ENCODE results near the gene TRAPPC1. TPM values are rescaled to one million over a fixed set of nuclear protein-coding genes. Genes with fewer than 3 reads are reported as not detected.

The TRAPPC1 gene
- total RNA-seq, 4 donors from 2014 or later = 19.4 to 41.7 (median 30.0) TPM

DNA sequence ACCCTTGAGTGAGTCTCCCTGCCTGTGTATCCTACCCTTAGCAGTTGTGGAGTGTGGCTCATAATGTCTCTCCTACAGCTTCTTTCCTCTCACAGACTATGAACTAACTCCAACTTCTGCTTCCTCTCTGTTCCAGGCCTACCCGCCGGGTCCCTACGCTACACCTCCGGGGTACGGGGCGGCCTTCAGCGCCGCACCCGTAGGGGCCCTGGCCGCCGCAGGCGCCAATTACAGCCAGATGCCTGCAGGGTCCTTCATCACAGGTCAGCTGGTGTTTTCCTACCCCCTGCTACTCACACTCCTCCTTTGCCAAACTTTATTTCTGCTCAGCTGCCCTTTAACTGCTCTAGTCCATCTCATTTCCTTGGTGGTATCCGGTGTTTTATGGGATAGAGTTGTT is 21.0 kb downstream of the TRAPPC1 start:
- H3K36me3 ChIP-seq = peaks cover 0 to 4% of the 10 kb centered on the region in 2 donors
- TF ChIP-seq POLR2A (IDR thresholded peaks at IDR 0.05) = no peak
- TF ChIP-seq, protein P1, sequence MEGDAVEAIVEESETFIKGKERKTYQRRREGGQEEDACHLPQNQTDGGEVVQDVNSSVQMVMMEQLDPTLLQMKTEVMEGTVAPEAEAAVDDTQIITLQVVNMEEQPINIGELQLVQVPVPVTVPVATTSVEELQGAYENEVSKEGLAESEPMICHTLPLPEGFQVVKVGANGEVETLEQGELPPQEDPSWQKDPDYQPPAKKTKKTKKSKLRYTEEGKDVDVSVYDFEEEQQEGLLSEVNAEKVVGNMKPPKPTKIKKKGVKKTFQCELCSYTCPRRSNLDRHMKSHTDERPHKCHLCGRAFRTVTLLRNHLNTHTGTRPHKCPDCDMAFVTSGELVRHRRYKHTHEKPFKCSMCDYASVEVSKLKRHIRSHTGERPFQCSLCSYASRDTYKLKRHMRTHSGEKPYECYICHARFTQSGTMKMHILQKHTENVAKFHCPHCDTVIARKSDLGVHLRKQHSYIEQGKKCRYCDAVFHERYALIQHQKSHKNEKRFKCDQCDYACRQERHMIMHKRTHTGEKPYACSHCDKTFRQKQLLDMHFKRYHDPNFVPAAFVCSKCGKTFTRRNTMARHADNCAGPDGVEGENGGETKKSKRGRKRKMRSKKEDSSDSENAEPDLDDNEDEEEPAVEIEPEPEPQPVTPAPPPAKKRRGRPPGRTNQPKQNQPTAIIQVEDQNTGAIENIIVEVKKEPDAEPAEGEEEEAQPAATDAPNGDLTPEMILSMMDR (IDR thresholded peaks at IDR 0.05 in 4 of 5, conservative IDR thresholded peaks at IDR 0.05 in 1 of 5) = no peak
- intact Hi-C loops (cut with DNase I; ENCODE audit: low total_unique reads) = loop anchor here (1.0 kb wide), 1 partner anchor 131 kb away; no protein-coding TSS in a partner anchor
- no peaks in the 10 kb centered on the region for H3K27me3 ChIP-seq
- DNase-seq (no peak), ATAC-seq (no peak)
- no peaks in the 10 kb centered on the region for H3K9me3 ChIP-seq
- no peak overlapping the region for H3K4me3 ChIP-seq
- peaks cover 12 to 14% of the 10 kb centered on the region in 2 donors for H3K4me1 ChIP-seq
- in situ Hi-C loops (cut with MboI; ENCODE audit: low sequenced_read_pairs in 4 of 4) = loop anchor here (5.0 to 10.0 kb wide), 2 partner anchors 77 to 84 kb away; no protein-coding TSS in a partner anchor
- no peak overlapping the region for H3K27ac ChIP-seq

DNA sequence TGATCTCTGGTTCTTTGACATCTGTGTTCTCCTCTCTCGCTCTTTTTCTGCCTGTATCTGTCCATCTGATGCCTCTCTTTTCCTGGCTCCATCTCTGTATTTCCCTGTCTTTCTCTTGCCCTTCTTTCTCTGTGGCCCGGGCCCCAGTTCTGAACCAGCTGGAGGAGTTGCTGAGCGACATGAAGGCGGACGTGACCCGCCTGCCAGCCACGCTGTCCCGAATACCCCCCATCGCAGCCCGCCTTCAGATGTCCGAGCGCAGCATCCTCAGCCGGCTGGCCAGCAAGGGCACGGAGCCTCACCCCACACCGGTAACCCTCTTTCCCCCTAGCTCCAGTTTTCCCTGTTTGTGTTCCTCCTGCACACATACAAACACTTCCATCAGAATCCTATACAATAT is 21.5 kb downstream of the TRAPPC1 start:
- in situ Hi-C loops (cut with MboI; ENCODE audit: low sequenced_read_pairs in 4 of 4) = loop anchor here (5.0 to 10.0 kb wide), 2 partner anchors 77 to 85 kb away; no protein-coding TSS in a partner anchor

DNA sequence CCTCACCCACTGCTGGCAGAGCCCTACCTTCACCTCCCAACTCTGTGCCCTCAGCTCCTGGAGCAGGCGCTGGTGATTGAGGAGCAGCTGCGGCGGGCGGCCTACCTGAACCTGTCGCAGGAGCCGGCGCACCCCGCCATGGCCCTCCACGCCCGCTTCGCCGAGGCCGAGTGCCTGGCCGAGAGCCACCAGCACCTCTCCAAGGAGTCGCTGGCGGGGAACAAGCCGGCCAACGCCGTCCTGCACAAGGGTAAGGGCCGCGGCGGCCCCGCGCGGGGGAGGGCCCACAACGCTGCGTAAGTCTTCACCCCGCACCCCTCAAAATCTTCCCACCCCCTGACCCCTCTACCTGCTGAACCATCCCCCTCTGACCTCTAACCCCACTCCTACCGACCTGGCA is 22.7 kb downstream of the TRAPPC1 start:
- H3K27me3 ChIP-seq = no peaks in the 10 kb centered on the region
- DNase-seq = no peak
- H3K4me1 ChIP-seq = no peaks in the 10 kb centered on the region
- ATAC-seq = no peak
- in situ Hi-C loops (cut with MboI; ENCODE audit: low sequenced_read_pairs in 4 of 4) = no loop called here
- H3K36me3 ChIP-seq = peaks cover 0 to 14% of the 10 kb centered on the region in 2 donors
- intact Hi-C loops (cut with DNase I; ENCODE audit: low total_unique reads) = no loop called here
- no peak overlapping the region for H3K27ac ChIP-seq
- no peaks in the 10 kb centered on the region for H3K9me3 ChIP-seq
- H3K4me3 ChIP-seq = no peak overlapping the region
- TF ChIP-seq, protein P1 (IDR thresholded peaks at IDR 0.05 in 4 of 5, conservative IDR thresholded peaks at IDR 0.05 in 1 of 5) = no peak
- TF ChIP-seq POLR2A (IDR thresholded peaks at IDR 0.05) = no peak

More for the DNA sequence above, 21.5 kb downstream of the TRAPPC1 start:
- intact Hi-C loops (cut with DNase I; ENCODE audit: low total_unique reads) = loop anchor here (1.0 kb wide), 1 partner anchor 131 kb away; no protein-coding TSS in a partner anchor
- TF ChIP-seq, protein P1 (IDR thresholded peaks at IDR 0.05 in 4 of 5, conservative IDR thresholded peaks at IDR 0.05 in 1 of 5) = no peak
- TF ChIP-seq POLR2A (IDR thresholded peaks at IDR 0.05) = no peak
- Histone ChIP-seq H3K36me3 (peaks cover 0 to 4% of the 10 kb centered on the region in 2 donors), H3K27me3 (no peaks in the 10 kb centered on the region), H3K4me1 (peaks cover 10 to 11% of the 10 kb centered on the region in 2 donors), H3K27ac (no peak overlapping the region), H3K9me3 (no peaks in the 10 kb centered on the region), H3K4me3 (no peak overlapping the region)
- DNase-seq (no peak), ATAC-seq (no peak)

DNA sequence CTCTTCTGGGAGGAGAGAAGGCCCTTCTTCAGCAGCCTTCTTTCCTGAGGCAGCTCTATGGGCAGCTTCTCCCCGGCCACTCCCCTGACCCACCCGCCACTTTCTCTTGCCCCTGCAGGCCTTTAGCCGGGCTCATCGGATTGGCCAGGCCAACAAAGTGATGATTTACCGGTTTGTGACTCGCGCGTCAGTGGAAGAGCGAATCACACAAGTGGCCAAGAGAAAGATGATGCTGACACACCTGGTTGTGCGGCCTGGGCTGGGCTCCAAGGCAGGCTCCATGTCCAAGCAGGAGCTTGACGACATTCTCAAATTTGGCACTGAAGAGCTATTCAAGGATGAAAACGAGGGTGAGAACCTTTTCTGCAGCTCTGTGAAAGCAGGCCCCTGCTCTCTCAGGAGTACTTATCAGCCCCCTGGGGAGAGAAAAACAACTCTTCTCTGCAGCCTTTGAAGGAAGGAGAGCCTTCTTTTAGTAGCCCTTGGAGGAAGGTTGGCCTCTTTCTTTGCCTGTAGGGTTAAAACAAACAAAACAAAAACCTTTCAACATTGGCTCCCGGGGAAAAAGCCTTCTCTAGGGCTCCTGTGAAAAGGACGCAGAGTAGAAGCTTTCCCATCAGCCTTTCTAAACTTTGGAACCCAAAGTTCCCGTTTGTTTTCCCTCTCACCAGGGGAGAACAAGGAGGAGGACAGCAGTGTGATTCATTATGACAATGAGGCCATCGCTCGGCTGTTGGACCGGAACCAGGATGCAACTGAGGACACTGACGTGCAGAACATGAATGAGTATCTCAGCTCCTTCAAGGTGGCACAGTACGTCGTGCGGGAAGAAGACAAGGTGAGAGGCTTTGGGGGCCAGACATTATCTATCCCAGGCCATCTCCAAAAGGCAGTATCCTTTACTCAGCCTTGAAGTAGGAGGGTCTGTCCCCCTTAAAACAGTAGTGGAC is 28.3 kb downstream of the TRAPPC1 start:
- H3K36me3 ChIP-seq = peaks cover 0 to 23% of the 10 kb centered on the region in 2 donors
- ATAC-seq (no peak), DNase-seq (no peak)
- H3K27ac ChIP-seq = no peak overlapping the region
- no peaks in the 10 kb centered on the region for H3K4me1 ChIP-seq
- H3K27me3 ChIP-seq = no peaks in the 10 kb centered on the region
- intact Hi-C loops (cut with DNase I; ENCODE audit: low total_unique reads) = no loop called here
- no peak for TF ChIP-seq POLR2A (IDR thresholded peaks at IDR 0.05)
- TF ChIP-seq, protein P1 (IDR thresholded peaks at IDR 0.05 in 4 of 5, conservative IDR thresholded peaks at IDR 0.05 in 1 of 5) = no peak
- no peaks in the 10 kb centered on the region for H3K9me3 ChIP-seq
- in situ Hi-C loops (cut with MboI; ENCODE audit: low sequenced_read_pairs in 4 of 4) = no loop called here
- no peak overlapping the region for H3K4me3 ChIP-seq
